Osteoblast (primary cell): ENCODE measurements around the gene CHST11. TPM values are rescaled to one million over a fixed set of nuclear protein-coding genes. Genes with fewer than 3 reads are reported as not detected.

Experiments used
- DNase-seq: peaks from one replicate; pipeline ENCODE4 v3.0.0; 2011; ENCODE audit warnings: low spot score, mixed read lengths; ENCODE audit not compliant: insufficient read length; ENCODE audit errors: missing footprints
- H2AFZ ChIP-seq: 2 replicates; pipeline ENCODE4 v1.6.0; 2011; ENCODE audit warnings: mild to moderate bottlenecking, low read length
- H3K27ac ChIP-seq: 2 replicates; pipeline ENCODE4 v1.5.1; 2011; ENCODE audit warnings: mild to moderate bottlenecking, low read depth, low read length, moderate library complexity
- H3K27me3 ChIP-seq: 2 replicates; pipeline ENCODE4 v1.6.0; 2012; ENCODE audit warnings: mild to moderate bottlenecking, control low read depth, inconsistent platforms, low read length, moderate library complexity; ENCODE audit not compliant: insufficient read depth
- H3K36me3 ChIP-seq: 2 replicates; pipeline ENCODE4 v1.5.1; 2011; ENCODE audit warnings: mild to moderate bottlenecking, low read length, control low read depth, moderate library complexity; ENCODE audit not compliant: insufficient read depth
- H3K4me1 ChIP-seq: 2 replicates; pipeline ENCODE4 v1.5.1; 2011; ENCODE audit warnings: mild to moderate bottlenecking, low read length, control low read depth, moderate library complexity; ENCODE audit not compliant: insufficient read depth
- H3K4me2 ChIP-seq: 2 replicates; pipeline ENCODE4 v1.6.0; 2011; ENCODE audit warnings: mild to moderate bottlenecking, low read length; ENCODE audit not compliant: insufficient read depth
- H3K4me3 ChIP-seq: fragments of 200-600 bp; sonication (generic); 3 replicates; pipeline ENCODE4 v1.5.1; 2012; ENCODE audit warnings: mild to moderate bottlenecking, low read length, inconsistent platforms; ENCODE audit not compliant: insufficient read depth
- H3K79me2 ChIP-seq: 2 replicates; pipeline ENCODE4 v1.6.0; 2012; ENCODE audit warnings: mild to moderate bottlenecking, low read length, control low read depth, inconsistent platforms; ENCODE audit not compliant: insufficient read depth
- H3K9me3 ChIP-seq: 2 replicates; pipeline ENCODE4 v1.5.1; 2011; ENCODE audit warnings: low read depth, low read length, control low read depth
- H4K20me1 ChIP-seq: 2 replicates; pipeline ENCODE4 v1.6.0; 2012; ENCODE audit warnings: mild to moderate bottlenecking, low read length, control low read depth; ENCODE audit not compliant: insufficient read depth
- total RNA-seq: library from RNA; depleted of rRNA; stranded (reverse); fragments of >200 nt; gene quantifications from 2 replicates; pipeline ENCODE4 v1.2.3, GENCODE V29; 2012
- TF ChIP-seq, protein P1 (sequence below): IDR thresholded peaks from 2 replicates; pipeline ENCODE4 v1.5.1; 2011; ENCODE audit warnings: mild to moderate bottlenecking, low read depth, low read length, moderate library complexity; ENCODE audit errors: extremely low read depth

The CHST11 gene
- total RNA-seq, 1 donor: 24.6 TPM

DNA sequence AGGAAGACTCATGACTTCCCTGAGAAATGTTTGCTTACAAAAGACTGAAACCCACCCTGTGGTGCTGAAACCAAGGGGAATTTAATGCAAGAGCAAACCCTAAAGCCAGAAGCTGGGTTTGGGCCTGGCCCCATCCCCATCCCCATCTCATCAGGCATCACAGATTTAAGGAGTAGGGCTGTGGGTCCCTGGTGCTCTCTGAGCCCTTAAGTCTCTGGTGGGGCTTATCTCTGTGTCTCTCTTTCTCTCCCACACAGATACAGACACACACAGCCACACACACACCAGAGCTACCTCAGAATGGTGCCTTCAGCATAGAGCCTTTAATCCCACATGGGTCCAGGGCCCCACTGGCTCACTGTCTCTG is 264.3 kb downstream of the CHST11 start:
- peaks cover 13% of the 10 kb centered on the region for H3K4me1 ChIP-seq
- TF ChIP-seq, protein P1, sequence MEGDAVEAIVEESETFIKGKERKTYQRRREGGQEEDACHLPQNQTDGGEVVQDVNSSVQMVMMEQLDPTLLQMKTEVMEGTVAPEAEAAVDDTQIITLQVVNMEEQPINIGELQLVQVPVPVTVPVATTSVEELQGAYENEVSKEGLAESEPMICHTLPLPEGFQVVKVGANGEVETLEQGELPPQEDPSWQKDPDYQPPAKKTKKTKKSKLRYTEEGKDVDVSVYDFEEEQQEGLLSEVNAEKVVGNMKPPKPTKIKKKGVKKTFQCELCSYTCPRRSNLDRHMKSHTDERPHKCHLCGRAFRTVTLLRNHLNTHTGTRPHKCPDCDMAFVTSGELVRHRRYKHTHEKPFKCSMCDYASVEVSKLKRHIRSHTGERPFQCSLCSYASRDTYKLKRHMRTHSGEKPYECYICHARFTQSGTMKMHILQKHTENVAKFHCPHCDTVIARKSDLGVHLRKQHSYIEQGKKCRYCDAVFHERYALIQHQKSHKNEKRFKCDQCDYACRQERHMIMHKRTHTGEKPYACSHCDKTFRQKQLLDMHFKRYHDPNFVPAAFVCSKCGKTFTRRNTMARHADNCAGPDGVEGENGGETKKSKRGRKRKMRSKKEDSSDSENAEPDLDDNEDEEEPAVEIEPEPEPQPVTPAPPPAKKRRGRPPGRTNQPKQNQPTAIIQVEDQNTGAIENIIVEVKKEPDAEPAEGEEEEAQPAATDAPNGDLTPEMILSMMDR: no peak
- no peaks in the 10 kb centered on the region for H3K9me3 ChIP-seq
- H3K79me2 ChIP-seq: peaks cover 6% of the 10 kb centered on the region
- H3K36me3 ChIP-seq: no peaks in the 10 kb centered on the region
- H3K27ac ChIP-seq: peak overlapping the region; percentile 58
- H2AFZ ChIP-seq: peak overlapping the region; percentile 88
- peak overlapping the region; percentile 71 for H3K4me3 ChIP-seq
- peak overlapping the region; percentile 82 for H3K4me2 ChIP-seq
- H3K27me3 ChIP-seq: no peaks in the 10 kb centered on the region
- H4K20me1 ChIP-seq: peaks cover 2% of the 10 kb centered on the region
- DNase-seq: no peak

DNA sequence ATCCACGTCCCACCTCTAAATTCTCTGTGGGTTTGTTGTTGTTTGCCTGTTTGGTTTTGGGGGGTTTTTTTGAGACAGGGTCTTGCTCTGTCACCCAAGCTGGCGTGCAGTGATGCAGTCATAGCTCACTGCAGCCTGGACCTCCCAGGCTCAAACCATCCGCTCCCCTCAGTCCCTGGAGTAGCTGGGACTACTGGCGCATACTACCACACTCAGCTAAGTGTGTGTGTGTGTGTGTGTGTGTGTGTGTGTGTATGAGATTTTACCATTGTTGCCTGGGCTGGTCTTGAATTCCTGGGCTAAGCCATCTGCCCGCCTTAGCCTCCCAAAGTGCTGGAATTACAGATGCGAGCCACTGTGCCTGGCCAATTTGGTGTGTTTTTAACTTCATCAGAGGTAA is 265.2 kb downstream of the CHST11 start:
- Histone ChIP-seq H4K20me1 (no peaks in the 10 kb centered on the region), H2AFZ (no peak overlapping the region), H3K36me3 (no peaks in the 10 kb centered on the region), H3K4me1 (peaks cover 13% of the 10 kb centered on the region), H3K27ac (no peak overlapping the region), H3K27me3 (no peaks in the 10 kb centered on the region), H3K4me2 (no peak overlapping the region), H3K9me3 (no peaks in the 10 kb centered on the region), H3K79me2 (peaks cover 6% of the 10 kb centered on the region), H3K4me3 (no peak overlapping the region)
- TF ChIP-seq, protein P1: no peak
- DNase-seq: no peak

DNA sequence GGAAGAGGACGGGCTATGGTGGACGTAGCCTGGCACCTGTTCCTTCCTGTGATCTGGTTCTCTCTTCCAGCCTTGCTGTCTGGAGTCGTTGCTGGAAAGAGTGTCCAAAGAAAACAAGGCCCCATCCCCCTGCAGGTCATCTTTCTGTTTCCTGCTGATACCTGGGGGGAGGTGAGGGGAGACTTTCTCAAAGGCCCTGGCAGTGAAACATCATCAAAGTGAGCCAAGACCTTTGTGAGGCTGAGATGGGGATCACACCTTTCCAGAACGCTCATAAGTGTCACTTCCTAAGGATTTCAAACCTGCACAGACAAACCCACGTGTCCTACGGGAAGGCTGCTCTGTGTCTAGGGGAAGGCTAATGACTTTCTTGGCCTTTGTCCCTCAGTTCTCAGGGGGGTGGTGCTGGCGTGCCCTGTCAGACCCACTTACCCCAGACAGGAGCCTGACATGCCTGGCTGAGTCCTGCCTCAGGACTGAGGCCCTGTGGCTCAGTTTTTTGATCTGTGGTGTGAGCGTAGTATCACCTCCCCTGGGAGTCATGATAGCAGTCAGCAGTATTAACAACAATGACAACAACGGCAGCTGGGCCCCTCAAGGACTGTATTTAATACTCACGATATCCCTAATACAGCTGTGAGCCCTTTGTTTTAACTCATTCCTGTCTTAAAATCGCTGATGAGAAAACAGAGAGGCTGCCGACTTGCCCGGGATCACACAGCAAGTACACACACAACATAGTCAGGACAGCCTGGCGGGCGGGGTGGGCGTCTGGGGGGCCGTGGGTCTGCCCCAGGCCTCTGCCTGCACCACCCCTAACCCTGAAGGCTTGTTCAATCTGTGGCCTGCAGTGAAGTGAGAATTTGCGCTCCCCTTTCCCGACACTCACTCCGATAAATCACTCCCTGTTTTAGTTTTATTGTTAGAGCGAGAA is 266.1 kb downstream of the CHST11 start:
- TF ChIP-seq, protein P1: no peak
- Histone ChIP-seq H3K4me1 (peaks cover 13% of the 10 kb centered on the region), H3K79me2 (peaks cover 8% of the 10 kb centered on the region), H3K27ac (no peak overlapping the region), H3K9me3 (no peaks in the 10 kb centered on the region), H4K20me1 (no peaks in the 10 kb centered on the region), H2AFZ (no peak overlapping the region), H3K36me3 (no peaks in the 10 kb centered on the region), H3K4me2 (no peak overlapping the region), H3K4me3 (no peak overlapping the region), H3K27me3 (no peaks in the 10 kb centered on the region)
- no peak for DNase-seq

DNA sequence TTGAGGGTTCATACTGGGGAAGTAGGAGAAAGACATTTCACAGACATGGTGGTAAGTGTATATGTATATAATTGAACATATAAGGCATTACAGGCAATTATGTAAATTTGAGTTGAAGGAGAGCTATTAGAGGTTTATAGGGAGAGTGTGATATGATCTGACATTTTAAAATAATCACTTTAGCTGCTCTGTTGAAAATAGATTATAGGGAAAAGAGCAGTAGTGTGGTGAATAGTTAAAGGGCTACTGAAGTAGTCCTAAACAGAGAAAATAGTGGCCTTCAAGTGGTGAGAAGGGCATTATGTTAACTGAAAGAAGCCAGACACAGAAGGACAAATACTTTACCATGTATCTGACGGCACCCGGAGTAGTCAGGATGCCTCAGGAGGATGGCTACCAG is 267.1 kb downstream of the CHST11 start:
- H3K27ac ChIP-seq: no peak overlapping the region
- no peaks in the 10 kb centered on the region for H3K36me3 ChIP-seq
- no peak overlapping the region for H2AFZ ChIP-seq
- TF ChIP-seq, protein P1: no peak
- H3K4me2 ChIP-seq: no peak overlapping the region
- DNase-seq: no peak
- peaks cover 8% of the 10 kb centered on the region for H3K79me2 ChIP-seq
- no peak overlapping the region for H3K4me3 ChIP-seq
- H4K20me1 ChIP-seq: no peaks in the 10 kb centered on the region
- H3K4me1 ChIP-seq: peaks cover 13% of the 10 kb centered on the region
- H3K27me3 ChIP-seq: no peaks in the 10 kb centered on the region
- H3K9me3 ChIP-seq: no peaks in the 10 kb centered on the region
